ENCODE data around the gene RPL13.

The RPL13 gene

GRCh38 chr16:89600956-89601355 lies 40.5 kb downstream of the RPL13 start:
- DNase-seq: no peak

GRCh38 chr16:89601906-89602272 lies 41.4 kb downstream of the RPL13 start:
- DNase-seq: no peak

- DNase-seq: peak; percentile 45
Measured at GRCh38 chr16:89602273-89602951, 41.9 kb downstream of the RPL13 start.

GRCh38 chr16:89602952-89603590 lies 42.6 kb downstream of the RPL13 start:
- DNase-seq: no peak

GRCh38 chr16:89604764-89605163 lies 44.3 kb downstream of the RPL13 start:
- DNase-seq: no peak

GRCh38 chr16:89605186-89605970 lies 44.9 kb downstream of the RPL13 start:
- no peak for DNase-seq

- no peak for DNase-seq
Measured at GRCh38 chr16:89606006-89606405, 45.5 kb downstream of the RPL13 start.

GRCh38 chr16:89607453-89607852 lies 47.0 kb downstream of the RPL13 start:
- DNase-seq: no peak

- DNase-seq: no peak
Measured at GRCh38 chr16:89607937-89608740, 47.7 kb downstream of the RPL13 start.

- no peak for DNase-seq
Measured at GRCh38 chr16:89610108-89610453, 49.6 kb downstream of the RPL13 start.

- DNase-seq: no peak
Measured at GRCh38 chr16:89612415-89613166, 52.1 kb downstream of the RPL13 start.

GRCh38 chr16:89613231-89613953 lies 52.9 kb downstream of the RPL13 start, which contains the start of gene DPEP1:
DPEP1 (plus strand) TSS chr16:89613642; CDS start chr16:89630411, 16,769 bp downstream.
- no peak for DNase-seq

GRCh38 chr16:89613954-89614459 lies 53.5 kb downstream of the RPL13 start:
- DNase-seq: no peak
